Measurements from ENCODE around the gene NRAP. TPM values are rescaled to one million over a fixed set of nuclear protein-coding genes. Genes with fewer than 3 reads are reported as not detected.

Gene NRAP
- total and polyA plus RNA-seq, 5 experiments from 2014 or later, result not detected

- DNase-seq, result no peak
- Mint-ChIP-seq H3K36me3 (no peaks in the 10 kb centered on the region), H3K9me3 (no peaks in the 10 kb centered on the region), H3K27ac (no peak overlapping the region), H3K4me1 (peaks cover 0 to 1% (median 0%) of the 10 kb centered on the region in 4 donors), H3K27me3 (peaks cover 4 to 42% (median 7%) of the 10 kb centered on the region in 5 donors), H3K4me3 (no peak overlapping the region)
- ATAC-seq, result no peak
- POLR2A ChIA-PET, result no interaction called here
These were observed 105.9 kb downstream of the NRAP start for GRCh38 chr10:113557903-113558321.

- Mint-ChIP-seq H3K36me3 (no peaks in the 10 kb centered on the region), H3K4me3 (no peak overlapping the region), H3K27me3 (peaks cover 4 to 43% (median 7%) of the 10 kb centered on the region in 5 donors), H3K4me1 (no peaks in the 10 kb centered on the region), H3K9me3 (no peaks in the 10 kb centered on the region), H3K27ac (no peak overlapping the region)
- POLR2A ChIA-PET, result no interaction called here
- ATAC-seq, result no peak
- DNase-seq, result no peak
These were observed 106.4 kb downstream of the NRAP start for GRCh38 chr10:113557424-113557862.

- no peaks in the 10 kb centered on the region for H3K4me1 Mint-ChIP-seq
- ATAC-seq (no peak), DNase-seq (no peak)
- no peaks in the 10 kb centered on the region for H3K36me3 Mint-ChIP-seq
- no peak overlapping the region for H3K4me3 Mint-ChIP-seq
- H3K27me3 Mint-ChIP-seq, result peaks cover 4 to 43% (median 11%) of the 10 kb centered on the region in 5 donors
- POLR2A ChIA-PET, result no interaction called here
- H3K9me3 Mint-ChIP-seq, result no peaks in the 10 kb centered on the region
- no peak overlapping the region for H3K27ac Mint-ChIP-seq
These were observed 108.1 kb downstream of the NRAP start for GRCh38 chr10:113555751-113556150.

GRCh38 chr10:113555245-113555644 lies 108.6 kb downstream of the NRAP start:
- POLR2A ChIA-PET, result no interaction called here
- H3K4me1 Mint-ChIP-seq, result no peaks in the 10 kb centered on the region
- H3K27ac Mint-ChIP-seq, result no peak overlapping the region
- H3K4me3 Mint-ChIP-seq, result no peak overlapping the region
- H3K36me3 Mint-ChIP-seq, result no peaks in the 10 kb centered on the region
- no peak for ATAC-seq
- H3K9me3 Mint-ChIP-seq, result no peaks in the 10 kb centered on the region
- no peak for DNase-seq
- peaks cover 4 to 42% (median 13%) of the 10 kb centered on the region in 5 donors for H3K27me3 Mint-ChIP-seq

- no peak overlapping the region for H3K27ac Mint-ChIP-seq
- no peaks in the 10 kb centered on the region for H3K36me3 Mint-ChIP-seq
- POLR2A ChIA-PET, result no interaction called here
- no peak overlapping the region for H3K4me3 Mint-ChIP-seq
- H3K9me3 Mint-ChIP-seq, result no peaks in the 10 kb centered on the region
- H3K4me1 Mint-ChIP-seq, result no peaks in the 10 kb centered on the region
- DNase-seq, result no peak
- no peak for ATAC-seq
- peaks cover 3 to 32% (median 10%) of the 10 kb centered on the region in 5 donors for H3K27me3 Mint-ChIP-seq
These were observed 109.6 kb downstream of the NRAP start for GRCh38 chr10:113554214-113554613.

GRCh38 chr10:113553149-113553548 lies 110.7 kb downstream of the NRAP start:
- ATAC-seq (no peak), DNase-seq (no peak)
- Mint-ChIP-seq H3K27ac (no peak overlapping the region), H3K27me3 (peaks cover 0 to 26% (median 11%) of the 10 kb centered on the region in 5 donors), H3K9me3 (no peaks in the 10 kb centered on the region), H3K4me1 (no peaks in the 10 kb centered on the region), H3K4me3 (no peak overlapping the region), H3K36me3 (no peaks in the 10 kb centered on the region)
- POLR2A ChIA-PET, result no interaction called here

- peaks cover under 1 to 26% (median 7%) of the 10 kb centered on the region in 5 donors for H3K27me3 Mint-ChIP-seq
- no peaks in the 10 kb centered on the region for H3K4me1 Mint-ChIP-seq
- POLR2A ChIA-PET, result no interaction called here
- no peaks in the 10 kb centered on the region for H3K36me3 Mint-ChIP-seq
- no peak within 1 kb of the TSS for H3K27ac Mint-ChIP-seq
- DNase-seq (no peak), ATAC-seq (no peak)
- H3K9me3 Mint-ChIP-seq, result no peaks in the 10 kb centered on the region
- H3K4me3 Mint-ChIP-seq, result no peak within 1 kb of the TSS
These were observed 111.1 kb downstream of the NRAP start, which contains the start of gene HABP2 for GRCh38 chr10:113552701-113553100. Gene HABP2, plus strand, starts transcription at chr10:113553053. Its CDS starts 69 bp downstream, at chr10:113553122.

GRCh38 chr10:113552014-113552413 lies 111.8 kb downstream of the NRAP start:
- Mint-ChIP-seq H3K27ac (no peak overlapping the region), H3K4me3 (no peak overlapping the region), H3K27me3 (peaks cover 3 to 19% (median 9%) of the 10 kb centered on the region in 5 donors), H3K9me3 (no peaks in the 10 kb centered on the region), H3K36me3 (no peaks in the 10 kb centered on the region), H3K4me1 (no peaks in the 10 kb centered on the region)
- ATAC-seq, result no peak
- DNase-seq, result no peak
- POLR2A ChIA-PET, result no interaction called here

- no peak overlapping the region for H3K27ac Mint-ChIP-seq
- H3K4me1 Mint-ChIP-seq, result no peaks in the 10 kb centered on the region
- H3K9me3 Mint-ChIP-seq, result no peaks in the 10 kb centered on the region
- ATAC-seq (no peak), DNase-seq (no peak)
- H3K27me3 Mint-ChIP-seq, result peaks cover 2 to 16% (median 9%) of the 10 kb centered on the region in 5 donors
- H3K4me3 Mint-ChIP-seq, result no peak overlapping the region
- POLR2A ChIA-PET, result no interaction called here
- H3K36me3 Mint-ChIP-seq, result no peaks in the 10 kb centered on the region
These were observed 113.5 kb downstream of the NRAP start for GRCh38 chr10:113550365-113550764.

GRCh38 chr10:113549856-113550255 lies 114.0 kb downstream of the NRAP start:
- ATAC-seq (no peak), DNase-seq (no peak)
- Mint-ChIP-seq H3K4me3 (no peak overlapping the region), H3K9me3 (no peaks in the 10 kb centered on the region), H3K27me3 (peaks cover 2 to 15% (median 9%) of the 10 kb centered on the region in 5 donors), H3K4me1 (no peaks in the 10 kb centered on the region), H3K36me3 (no peaks in the 10 kb centered on the region), H3K27ac (no peak overlapping the region)
- POLR2A ChIA-PET, result no interaction called here

GRCh38 chr10:113547426-113547825 lies 116.4 kb downstream of the NRAP start:
- Mint-ChIP-seq H3K9me3 (no peaks in the 10 kb centered on the region), H3K4me1 (no peaks in the 10 kb centered on the region), H3K4me3 (no peak overlapping the region), H3K27ac (no peak overlapping the region), H3K36me3 (no peaks in the 10 kb centered on the region), H3K27me3 (peaks cover 0 to 9% (median 3%) of the 10 kb centered on the region in 5 donors)
- ATAC-seq (no peak), DNase-seq (no peak)
- POLR2A ChIA-PET, result no interaction called here

- Mint-ChIP-seq H3K27me3 (peaks cover 0 to 16% (median 2%) of the 10 kb centered on the region in 5 donors), H3K4me3 (no peak overlapping the region), H3K4me1 (peaks cover 0 to under 1% (median 0%) of the 10 kb centered on the region in 4 donors), H3K27ac (no peak overlapping the region), H3K9me3 (no peaks in the 10 kb centered on the region), H3K36me3 (no peaks in the 10 kb centered on the region)
- POLR2A ChIA-PET, result no interaction called here
- no peak for ATAC-seq
- DNase-seq, result no peak
These were observed 119.4 kb downstream of the NRAP start for GRCh38 chr10:113544392-113544791.

GRCh38 chr10:113543107-113543955 lies 120.5 kb downstream of the NRAP start:
- no peak for ATAC-seq

More at GRCh38 chr10:113543107-113543955, 120.5 kb downstream of the NRAP start:
- DNase-seq, result no peak
- POLR2A ChIA-PET, result no interaction called here
- Mint-ChIP-seq H3K9me3 (no peaks in the 10 kb centered on the region), H3K36me3 (no peaks in the 10 kb centered on the region), H3K4me1 (peaks cover 0 to 5% (median 0%) of the 10 kb centered on the region in 4 donors), H3K4me3 (no peak overlapping the region), H3K27me3 (peaks cover 0 to 17% (median 1%) of the 10 kb centered on the region in 5 donors), H3K27ac (no peak overlapping the region)
